Measurements from ENCODE around the gene EIF2AK3. TPM values are rescaled to one million over a fixed set of nuclear protein-coding genes. Genes with fewer than 3 reads are reported as not detected.

EIF2AK3 gene
- polyA plus RNA-seq, 3 donors, result 2.0 to 6.6 (median 2.3) TPM

- H4K20me1 ChIP-seq (ENCODE audit: insufficient read depth, low read length), result peaks cover 11% of the 10 kb centered on the region
- Mint-ChIP-seq H3K4me3 (no peak overlapping the region), H3K4me1 (peaks cover 12% of the 10 kb centered on the region), H3K9me3 (peaks cover 0 to 2% (median 0%) of the 10 kb centered on the region in 7 donors), H3K27ac (peak overlapping the region in 1 of 7 donors; percentile 34), H3K36me3 (peaks cover 27 to 35% of the 10 kb centered on the region in 2 donors), H3K27me3 (ENCODE audit: low read depth in 3 of 3) (no peaks in the 10 kb centered on the region)
- H3K4me3 ChIP-seq (replicated peaks in 1 of 3; ENCODE audit: low read depth in 2 of 3, low read length in 3 of 3), result no peak overlapping the region
- no peaks in the 10 kb centered on the region for H3K9me3 ChIP-seq (replicated peaks in 1 of 2; ENCODE audit: control insufficient read depth in 1 of 2, insufficient read depth in 1 of 2, low read length in 2 of 2)
- no peak for TF ChIP-seq CTCF (IDR thresholded peaks at IDR 0.05)
- no peak overlapping the region for H3K9ac ChIP-seq (ENCODE audit: insufficient read depth, low read length, poor library complexity, severe bottlenecking)
- no peak overlapping the region for H2AFZ ChIP-seq (ENCODE audit: insufficient read depth, low read depth, low read length, poor library complexity, severe bottlenecking)
- intact Hi-C loops (cut with micrococcal nuclease), result no loop called here
- no peaks in the 10 kb centered on the region for H3K4me1 ChIP-seq (ENCODE audit: control insufficient read depth in 1 of 2, insufficient read depth in 2 of 2, low read length in 2 of 2)
- H3K27me3 ChIP-seq (ENCODE audit: control insufficient read depth in 2 of 2, insufficient read depth in 2 of 2, low read length in 2 of 2), result no peaks in the 10 kb centered on the region
- peak overlapping the region in 1 of 2 donors; percentile 10 for H3K27ac ChIP-seq (ENCODE audit: low read depth in 1 of 2, low read length in 2 of 2)
- no peak for DNase-seq
- no peak overlapping the region for H3K4me2 ChIP-seq (replicated peaks; ENCODE audit: extremely low read depth, low read length, poor library complexity, severe bottlenecking)
- H3K36me3 ChIP-seq (replicated peaks in 1 of 2; ENCODE audit: control insufficient read depth in 1 of 2, insufficient read depth in 2 of 2, low read length in 2 of 2), result peaks cover 8 to 36% of the 10 kb centered on the region in 2 donors
- peaks cover 14% of the 10 kb centered on the region for H3K79me2 ChIP-seq (ENCODE audit: insufficient read depth, low read length)
Measured at GRCh38 chr2:88597168-88597567, 30.1 kb downstream of the EIF2AK3 start.

- no peak overlapping the region for H3K4me3 Mint-ChIP-seq
- peak overlapping the region in 2 of 7 donors; percentile 32 to 69 for H3K27ac Mint-ChIP-seq
Measured at GRCh38 chr2:88596141-88596830, 31.0 kb downstream of the EIF2AK3 start.

More at GRCh38 chr2:88596141-88596830, 31.0 kb downstream of the EIF2AK3 start:
- 94% methylated on average over 4 of the region's 8 CpGs for WGBS (ENCODE audit: insufficient coverage)
- Histone ChIP-seq H4K20me1 (ENCODE audit: insufficient read depth, low read length) (peaks cover 8% of the 10 kb centered on the region), H2AFZ (ENCODE audit: insufficient read depth, low read depth, low read length, poor library complexity, severe bottlenecking) (no peak overlapping the region), H3K36me3 (replicated peaks in 1 of 2; ENCODE audit: control insufficient read depth in 1 of 2, insufficient read depth in 2 of 2, low read length in 2 of 2) (peaks cover 8 to 43% of the 10 kb centered on the region in 2 donors), H3K27me3 (ENCODE audit: control insufficient read depth in 2 of 2, insufficient read depth in 2 of 2, low read length in 2 of 2) (no peaks in the 10 kb centered on the region), H3K9me3 (replicated peaks in 1 of 2; ENCODE audit: control insufficient read depth in 1 of 2, insufficient read depth in 1 of 2, low read length in 2 of 2) (no peaks in the 10 kb centered on the region), H3K79me2 (ENCODE audit: insufficient read depth, low read length) (peaks cover 14% of the 10 kb centered on the region), H3K4me2 (replicated peaks; ENCODE audit: extremely low read depth, low read length, poor library complexity, severe bottlenecking) (no peak overlapping the region), H3K27ac (ENCODE audit: low read depth in 1 of 2, low read length in 2 of 2) (no peak overlapping the region), H3K9ac (ENCODE audit: insufficient read depth, low read length, poor library complexity, severe bottlenecking) (no peak overlapping the region), H3K4me3 (replicated peaks in 1 of 3; ENCODE audit: low read depth in 2 of 3, low read length in 3 of 3) (no peak overlapping the region), H3K4me1 (ENCODE audit: control insufficient read depth in 1 of 2, insufficient read depth in 2 of 2, low read length in 2 of 2) (no peaks in the 10 kb centered on the region)
- Mint-ChIP-seq H3K4me1 (peaks cover 12% of the 10 kb centered on the region), H3K36me3 (peaks cover 32 to 40% of the 10 kb centered on the region in 2 donors), H3K27me3 (ENCODE audit: low read depth in 3 of 3) (no peaks in the 10 kb centered on the region), H3K9me3 (peaks cover 0 to 2% (median 0%) of the 10 kb centered on the region in 7 donors)
- intact Hi-C loops (cut with micrococcal nuclease), result no loop called here
- DNase-seq, result no peak
- no peak for TF ChIP-seq CTCF (IDR thresholded peaks at IDR 0.05)

Measured in CD14-positive monocyte (primary cell).